Endothelial cell of umbilical vein (primary cell): ENCODE measurements around the gene KCNIP3.

ENCODE experiments used
- POLR2A ChIP-seq: IDR thresholded peaks from 2 replicates; pipeline ENCODE4 v1.6.1; 2012; ENCODE audit warnings: low read depth, mild to moderate bottlenecking, control low read depth, low read length
- POLR2AphosphoS5 ChIP-seq: IDR thresholded peaks from 2 replicates; pipeline ENCODE4 v1.6.1; 2012; ENCODE audit warnings: low read depth, mild to moderate bottlenecking, control low read depth, low read length, moderate library complexity; ENCODE audit not compliant: insufficient read depth
- TF ChIP-seq, protein P1 (sequence below): IDR thresholded peaks from 2 replicates; pipeline ENCODE4 v1.6.1; 2011; ENCODE audit not compliant: insufficient read depth, insufficient read length
- TF ChIP-seq, protein P2 (sequence below), 2 donors: IDR thresholded peaks; 1 replicate in 1 of 2; 2 replicates in 1 of 2; pipeline ENCODE4 v1.5.1; 2011; ENCODE audit warnings: low read length in 2 of 2, mild to moderate bottlenecking in 2 of 2, moderate library complexity in 2 of 2, control low read depth in 1 of 2, inconsistent platforms in 1 of 2, low read depth in 1 of 2; ENCODE audit not compliant: insufficient read depth in 1 of 2; ENCODE audit errors: extremely low read depth in 1 of 2

DNA sequence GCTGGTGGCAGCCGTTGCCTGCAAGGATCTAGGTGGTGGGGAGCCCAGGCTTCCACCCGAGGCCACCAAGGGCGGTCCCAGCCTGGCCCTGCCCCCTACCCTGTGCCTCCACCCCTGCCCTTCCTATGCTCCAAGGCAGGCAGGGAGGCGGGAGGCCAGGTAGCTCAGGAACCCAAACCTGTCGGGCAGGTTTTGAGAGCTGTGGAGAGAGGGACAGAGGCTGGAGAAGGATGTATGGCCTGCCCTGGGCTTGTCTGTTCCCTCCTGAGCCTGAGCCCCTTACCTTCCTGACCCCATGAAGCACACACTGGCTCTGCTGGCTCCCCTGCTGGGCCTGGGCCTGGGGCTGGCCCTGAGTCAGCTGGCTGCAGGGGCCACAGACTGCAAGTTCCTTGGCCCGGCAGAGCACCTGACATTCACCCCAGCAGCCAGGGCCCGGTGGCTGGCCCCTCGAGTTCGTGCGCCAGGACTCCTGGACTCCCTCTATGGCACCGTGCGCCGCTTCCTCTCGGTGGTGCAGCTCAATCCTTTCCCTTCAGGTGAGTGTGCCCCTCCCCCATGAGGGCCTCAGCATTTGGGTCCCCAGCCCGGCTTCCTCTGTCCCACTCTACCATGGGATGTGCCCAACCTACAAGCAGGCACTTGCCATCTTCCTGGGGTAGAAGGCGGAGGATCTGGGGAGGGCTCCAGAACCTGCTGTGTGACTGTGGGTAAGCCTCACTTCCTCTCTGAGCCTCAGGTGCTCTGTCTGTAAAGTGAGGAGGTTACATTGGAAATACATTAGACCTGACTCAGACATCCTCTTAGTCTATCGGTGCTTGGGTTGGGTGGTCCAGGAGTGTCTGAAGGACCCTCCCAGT lies 22.6 kb upstream of the KCNIP3 start, which contains the start of gene PROM2:
- no peak for TF ChIP-seq POLR2A
- TF ChIP-seq POLR2AphosphoS5 = no peak
- TF ChIP-seq, protein P1, sequence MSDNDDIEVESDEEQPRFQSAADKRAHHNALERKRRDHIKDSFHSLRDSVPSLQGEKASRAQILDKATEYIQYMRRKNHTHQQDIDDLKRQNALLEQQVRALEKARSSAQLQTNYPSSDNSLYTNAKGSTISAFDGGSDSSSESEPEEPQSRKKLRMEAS = no peak
- TF ChIP-seq, protein P2, sequence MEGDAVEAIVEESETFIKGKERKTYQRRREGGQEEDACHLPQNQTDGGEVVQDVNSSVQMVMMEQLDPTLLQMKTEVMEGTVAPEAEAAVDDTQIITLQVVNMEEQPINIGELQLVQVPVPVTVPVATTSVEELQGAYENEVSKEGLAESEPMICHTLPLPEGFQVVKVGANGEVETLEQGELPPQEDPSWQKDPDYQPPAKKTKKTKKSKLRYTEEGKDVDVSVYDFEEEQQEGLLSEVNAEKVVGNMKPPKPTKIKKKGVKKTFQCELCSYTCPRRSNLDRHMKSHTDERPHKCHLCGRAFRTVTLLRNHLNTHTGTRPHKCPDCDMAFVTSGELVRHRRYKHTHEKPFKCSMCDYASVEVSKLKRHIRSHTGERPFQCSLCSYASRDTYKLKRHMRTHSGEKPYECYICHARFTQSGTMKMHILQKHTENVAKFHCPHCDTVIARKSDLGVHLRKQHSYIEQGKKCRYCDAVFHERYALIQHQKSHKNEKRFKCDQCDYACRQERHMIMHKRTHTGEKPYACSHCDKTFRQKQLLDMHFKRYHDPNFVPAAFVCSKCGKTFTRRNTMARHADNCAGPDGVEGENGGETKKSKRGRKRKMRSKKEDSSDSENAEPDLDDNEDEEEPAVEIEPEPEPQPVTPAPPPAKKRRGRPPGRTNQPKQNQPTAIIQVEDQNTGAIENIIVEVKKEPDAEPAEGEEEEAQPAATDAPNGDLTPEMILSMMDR (IDR thresholded peaks at IDR 0.05; ENCODE audit: extremely low read depth in 1 of 2, insufficient read depth in 1 of 2, low read depth in 1 of 2, low read length in 2 of 2) = no peak
